ENCODE results near the gene ADGRA3. TPM values are rescaled to one million over a fixed set of nuclear protein-coding genes. Genes with fewer than 3 reads are reported as not detected.

Gene ADGRA3
- total and polyA plus RNA-seq, 7 experiments from 2014 or later, result 0.60 to 5.2 (median 4.3) TPM

GRCh38 chr4:22492987-22493386, 22.9 kb downstream of the ADGRA3 start:
- DNase-seq (no peak), ATAC-seq (no peak)
- H3K4me3 ChIP-seq (ENCODE audit: low read length), result no peak overlapping the region
- no peak overlapping the region for H3K27ac ChIP-seq (ENCODE audit: low read depth, low read length)
- H3K4me1 Mint-ChIP-seq, result peaks cover 0 to 12% (median 0%) of the 10 kb centered on the region in 7 donors
- no peaks in the 10 kb centered on the region for H3K4me1 ChIP-seq (ENCODE audit: control insufficient read depth in 2 of 2, insufficient read depth in 2 of 2, low read length in 2 of 2)
- intact Hi-C loops (cut with micrococcal nuclease), result no loop called here
- peaks cover 0 to 31% (median 10%) of the 10 kb centered on the region in 5 donors for H3K36me3 Mint-ChIP-seq
- peak overlapping the region in 1 of 9 donors; percentile 76 for H3K27ac Mint-ChIP-seq
- H3K27me3 ChIP-seq (ENCODE audit: control insufficient read depth in 2 of 2, insufficient read depth in 2 of 2, low read length in 2 of 2), result no peaks in the 10 kb centered on the region
- H3K4me3 Mint-ChIP-seq, result no peak overlapping the region
- no peaks in the 10 kb centered on the region for H3K36me3 ChIP-seq (ENCODE audit: control insufficient read depth in 2 of 3, insufficient read depth in 3 of 3, low read length in 3 of 3)
- H3K9me3 ChIP-seq (ENCODE audit: control insufficient read depth in 2 of 3, low read length in 3 of 3), result no peaks in the 10 kb centered on the region
- ChIA-PET CTCF (no interaction called here), POLR2A (no interaction called here)
- no peaks in the 10 kb centered on the region for H3K27me3 Mint-ChIP-seq
- H3K9me3 Mint-ChIP-seq, result peaks cover 0 to 4% (median 0%) of the 10 kb centered on the region in 11 donors

- Histone ChIP-seq H3K4me1 (ENCODE audit: control insufficient read depth in 2 of 2, insufficient read depth in 2 of 2, low read length in 2 of 2) (no peaks in the 10 kb centered on the region), H3K27ac (ENCODE audit: low read depth, low read length) (no peak overlapping the region), H3K36me3 (ENCODE audit: control insufficient read depth in 2 of 3, insufficient read depth in 3 of 3, low read length in 3 of 3) (no peaks in the 10 kb centered on the region), H3K27me3 (ENCODE audit: control insufficient read depth in 2 of 2, insufficient read depth in 2 of 2, low read length in 2 of 2) (no peaks in the 10 kb centered on the region), H3K9me3 (ENCODE audit: control insufficient read depth in 2 of 3, low read length in 3 of 3) (no peaks in the 10 kb centered on the region), H3K4me3 (ENCODE audit: low read length) (no peak overlapping the region)
- H3K4me1 Mint-ChIP-seq, result peaks cover 0 to 12% (median 0%) of the 10 kb centered on the region in 7 donors
- no peak overlapping the region for H3K4me3 Mint-ChIP-seq
- no peaks in the 10 kb centered on the region for H3K27me3 Mint-ChIP-seq
- intact Hi-C loops (cut with micrococcal nuclease), result no loop called here
- peaks cover 0 to 30% (median 8%) of the 10 kb centered on the region in 5 donors for H3K36me3 Mint-ChIP-seq
- CTCF ChIA-PET, result no interaction called here
- H3K9me3 Mint-ChIP-seq, result peaks cover 0 to 4% (median 0%) of the 10 kb centered on the region in 11 donors
- ATAC-seq (no peak), DNase-seq (no peak)
- POLR2A ChIA-PET, result no interaction called here
- H3K27ac Mint-ChIP-seq, result no peak overlapping the region
Measured at GRCh38 chr4:22491939-22492338, 23.9 kb downstream of the ADGRA3 start.

- H3K36me3 ChIP-seq (ENCODE audit: control insufficient read depth in 2 of 3, insufficient read depth in 3 of 3, low read length in 3 of 3), result no peaks in the 10 kb centered on the region
- H3K4me1 ChIP-seq (ENCODE audit: control insufficient read depth in 2 of 2, insufficient read depth in 2 of 2, low read length in 2 of 2), result no peaks in the 10 kb centered on the region
- ATAC-seq (no peak), DNase-seq (no peak)
- Mint-ChIP-seq H3K4me3 (no peak overlapping the region), H3K4me1 (peaks cover 0 to 14% (median 2%) of the 10 kb centered on the region in 7 donors), H3K36me3 (peaks cover 0 to 28% (median 7%) of the 10 kb centered on the region in 5 donors), H3K9me3 (peaks cover 0 to 4% (median 0%) of the 10 kb centered on the region in 11 donors), H3K27me3 (no peaks in the 10 kb centered on the region), H3K27ac (no peak overlapping the region)
- H3K27ac ChIP-seq (ENCODE audit: low read depth, low read length), result no peak overlapping the region
- no peak overlapping the region for H3K4me3 ChIP-seq (ENCODE audit: low read length)
- ChIA-PET POLR2A (no interaction called here), CTCF (no interaction called here)
- no peaks in the 10 kb centered on the region for H3K27me3 ChIP-seq (ENCODE audit: control insufficient read depth in 2 of 2, insufficient read depth in 2 of 2, low read length in 2 of 2)
- intact Hi-C loops (cut with micrococcal nuclease), result no loop called here
- H3K9me3 ChIP-seq (ENCODE audit: control insufficient read depth in 2 of 3, low read length in 3 of 3), result no peaks in the 10 kb centered on the region
Measured at GRCh38 chr4:22490718-22491315, 25.0 kb downstream of the ADGRA3 start.

GRCh38 chr4:22488106-22488505, 27.8 kb downstream of the ADGRA3 start:
- no peaks in the 10 kb centered on the region for H3K4me1 ChIP-seq (ENCODE audit: control insufficient read depth in 2 of 2, insufficient read depth in 2 of 2, low read length in 2 of 2)
- H3K36me3 ChIP-seq (ENCODE audit: control insufficient read depth in 2 of 3, insufficient read depth in 3 of 3, low read length in 3 of 3), result no peaks in the 10 kb centered on the region
- H3K27ac ChIP-seq (ENCODE audit: low read depth, low read length), result no peak overlapping the region
- no peak overlapping the region for H3K4me3 ChIP-seq (ENCODE audit: low read length)
- no peaks in the 10 kb centered on the region for H3K27me3 ChIP-seq (ENCODE audit: control insufficient read depth in 2 of 2, insufficient read depth in 2 of 2, low read length in 2 of 2)
- peaks cover 5 to 31% (median 17%) of the 10 kb centered on the region in 7 donors for H3K4me1 Mint-ChIP-seq
- peaks cover 0 to 6% (median 0%) of the 10 kb centered on the region in 11 donors for H3K9me3 Mint-ChIP-seq
- ATAC-seq, result no peak
- no peak for DNase-seq
- peaks cover 0 to 22% (median 1%) of the 10 kb centered on the region in 5 donors for H3K36me3 Mint-ChIP-seq
- intact Hi-C loops (cut with micrococcal nuclease), result no loop called here
- ChIA-PET POLR2A (no interaction called here), CTCF (no interaction called here)
- H3K27me3 Mint-ChIP-seq, result no peaks in the 10 kb centered on the region
- no peaks in the 10 kb centered on the region for H3K9me3 ChIP-seq (ENCODE audit: control insufficient read depth in 2 of 3, low read length in 3 of 3)
- H3K27ac Mint-ChIP-seq, result no peak overlapping the region
- no peak overlapping the region for H3K4me3 Mint-ChIP-seq

GRCh38 chr4:22487328-22487727, 28.5 kb downstream of the ADGRA3 start:
- H3K9me3 Mint-ChIP-seq, result peaks cover 0 to 8% (median 0%) of the 10 kb centered on the region in 11 donors
- H3K27ac ChIP-seq (ENCODE audit: low read depth, low read length), result no peak overlapping the region
- H3K36me3 Mint-ChIP-seq, result peaks cover 0 to 22% (median 3%) of the 10 kb centered on the region in 5 donors
- POLR2A ChIA-PET, result no interaction called here
- intact Hi-C loops (cut with micrococcal nuclease), result no loop called here
- no peak overlapping the region for H3K4me3 Mint-ChIP-seq
- ATAC-seq (no peak), DNase-seq (no peak)
- H3K36me3 ChIP-seq (ENCODE audit: control insufficient read depth in 2 of 3, insufficient read depth in 3 of 3, low read length in 3 of 3), result no peaks in the 10 kb centered on the region
- H3K9me3 ChIP-seq (ENCODE audit: control insufficient read depth in 2 of 3, low read length in 3 of 3), result no peaks in the 10 kb centered on the region
- H3K27me3 ChIP-seq (ENCODE audit: control insufficient read depth in 2 of 2, insufficient read depth in 2 of 2, low read length in 2 of 2), result no peaks in the 10 kb centered on the region
- no peak overlapping the region for H3K27ac Mint-ChIP-seq
- no peaks in the 10 kb centered on the region for H3K4me1 ChIP-seq (ENCODE audit: control insufficient read depth in 2 of 2, insufficient read depth in 2 of 2, low read length in 2 of 2)
- CTCF ChIA-PET, result no interaction called here
- H3K4me1 Mint-ChIP-seq, result peaks cover 5 to 34% (median 19%) of the 10 kb centered on the region in 7 donors
- H3K27me3 Mint-ChIP-seq, result no peaks in the 10 kb centered on the region
- no peak overlapping the region for H3K4me3 ChIP-seq (ENCODE audit: low read length)

GRCh38 chr4:22486276-22486675, 29.6 kb downstream of the ADGRA3 start:
- intact Hi-C loops (cut with micrococcal nuclease), result no loop called here
- CTCF ChIA-PET, result no interaction called here
- H3K27ac Mint-ChIP-seq, result no peak overlapping the region

GRCh38 chr4:22485737-22486136, 30.1 kb downstream of the ADGRA3 start:
- H3K4me3 Mint-ChIP-seq, result no peak overlapping the region
- H3K9me3 Mint-ChIP-seq, result peaks cover 0 to 8% (median 0%) of the 10 kb centered on the region in 11 donors
- ATAC-seq, result no peak
- H3K4me1 Mint-ChIP-seq, result peaks cover 5 to 46% (median 26%) of the 10 kb centered on the region in 7 donors
- Histone ChIP-seq H3K4me3 (ENCODE audit: low read length) (no peak overlapping the region), H3K36me3 (ENCODE audit: control insufficient read depth in 2 of 3, insufficient read depth in 3 of 3, low read length in 3 of 3) (no peaks in the 10 kb centered on the region), H3K4me1 (ENCODE audit: control insufficient read depth in 2 of 2, insufficient read depth in 2 of 2, low read length in 2 of 2) (no peaks in the 10 kb centered on the region), H3K27ac (ENCODE audit: low read depth, low read length) (no peak overlapping the region), H3K27me3 (ENCODE audit: control insufficient read depth in 2 of 2, insufficient read depth in 2 of 2, low read length in 2 of 2) (no peaks in the 10 kb centered on the region), H3K9me3 (ENCODE audit: control insufficient read depth in 2 of 3, low read length in 3 of 3) (no peaks in the 10 kb centered on the region)
- POLR2A ChIA-PET, result no interaction called here
- peaks cover 0 to 15% (median 3%) of the 10 kb centered on the region in 5 donors for H3K36me3 Mint-ChIP-seq
- no peak for DNase-seq
- intact Hi-C loops (cut with micrococcal nuclease), result no loop called here
- no peaks in the 10 kb centered on the region for H3K27me3 Mint-ChIP-seq
- H3K27ac Mint-ChIP-seq, result peak overlapping the region in 3 of 9 donors; percentile 13 to 60 (median 44)
- CTCF ChIA-PET, result no interaction called here

More at GRCh38 chr4:22486276-22486675, 29.6 kb downstream of the ADGRA3 start:
- POLR2A ChIA-PET, result no interaction called here
- DNase-seq, result no peak
- H3K36me3 ChIP-seq (ENCODE audit: control insufficient read depth in 2 of 3, insufficient read depth in 3 of 3, low read length in 3 of 3), result no peaks in the 10 kb centered on the region
- no peak overlapping the region for H3K27ac ChIP-seq (ENCODE audit: low read depth, low read length)
- no peaks in the 10 kb centered on the region for H3K27me3 ChIP-seq (ENCODE audit: control insufficient read depth in 2 of 2, insufficient read depth in 2 of 2, low read length in 2 of 2)
- no peak for ATAC-seq
- H3K4me1 ChIP-seq (ENCODE audit: control insufficient read depth in 2 of 2, insufficient read depth in 2 of 2, low read length in 2 of 2), result no peaks in the 10 kb centered on the region
- Mint-ChIP-seq H3K9me3 (peaks cover 0 to 8% (median 0%) of the 10 kb centered on the region in 11 donors), H3K4me3 (no peak overlapping the region), H3K4me1 (peaks cover 5 to 41% (median 21%) of the 10 kb centered on the region in 7 donors), H3K27me3 (no peaks in the 10 kb centered on the region), H3K36me3 (peaks cover 0 to 18% (median 3%) of the 10 kb centered on the region in 5 donors)
- H3K4me3 ChIP-seq (ENCODE audit: low read length), result no peak overlapping the region
- no peaks in the 10 kb centered on the region for H3K9me3 ChIP-seq (ENCODE audit: control insufficient read depth in 2 of 3, low read length in 3 of 3)
